ENCODE data around the gene RTKN2. TPM values are rescaled to one million over a fixed set of nuclear protein-coding genes. Genes with fewer than 3 reads are reported as not detected.

RTKN2 gene
- polyA plus RNA-seq, 1 donor from 2014 or later: 4.7 TPM

DNA sequence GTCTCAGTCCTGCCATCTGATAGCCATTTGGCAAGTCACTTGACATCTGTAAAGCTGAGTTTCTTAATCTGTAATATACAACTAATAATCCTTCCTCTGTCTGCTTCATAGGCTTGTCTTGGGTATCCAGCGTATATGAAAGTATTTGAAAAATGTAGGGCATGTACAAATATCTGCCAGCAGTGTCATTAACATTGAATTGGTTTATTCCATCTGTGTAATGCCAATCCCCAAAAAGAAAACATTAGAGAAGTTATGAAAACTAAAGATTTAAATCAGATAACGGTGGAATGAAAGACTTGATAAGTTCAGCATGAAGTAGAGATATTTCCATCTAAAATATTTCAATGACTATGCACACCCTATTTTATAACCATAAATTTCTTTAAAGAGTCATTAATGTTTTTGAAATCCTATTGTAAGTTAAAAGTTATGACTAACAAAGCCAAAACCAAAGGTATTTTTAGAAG is 9.8 kb upstream of the RTKN2 start:
- Histone ChIP-seq H2AFZ (ENCODE audit: low read depth, low read length) (no peak overlapping the region), H3K27me3 (ENCODE audit: insufficient read depth, low read depth, low read length) (no peaks in the 10 kb centered on the region), H3F3A (ENCODE audit: insufficient read depth, low read length, poor library complexity, severe bottlenecking) (no peaks in the 10 kb centered on the region), H3K27ac (ENCODE audit: low read length) (no peak overlapping the region), H3K36me3 (ENCODE audit: insufficient read depth, low read length) (no peaks in the 10 kb centered on the region), H3K4me2 (ENCODE audit: low read length) (no peak overlapping the region), H3K9me2 (ENCODE audit: insufficient read depth, low read length) (no peaks in the 10 kb centered on the region), H3K9ac (ENCODE audit: low read length) (no peak overlapping the region), H3K4me3 (ENCODE audit: low read length) (no peak overlapping the region), H3K79me2 (replicated peaks; ENCODE audit: insufficient read depth, low read length) (no peaks in the 10 kb centered on the region), H4K20me1 (ENCODE audit: insufficient read depth) (no peaks in the 10 kb centered on the region), H3K9me3 (ENCODE audit: low read length) (no peaks in the 10 kb centered on the region)
- TF ChIP-seq TAF1 (IDR thresholded peaks at IDR 0.05; ENCODE audit: low read depth) (no peak), SMC3 (conservative IDR thresholded peaks at IDR 0.05; ENCODE audit: poor library complexity) (no peak), MXI1 (conservative IDR thresholded peaks at IDR 0.05; ENCODE audit: poor library complexity, severe bottlenecking) (no peak), POLR2AphosphoS5 (IDR thresholded peaks at IDR 0.05) (no peak), RAD21 (conservative IDR thresholded peaks at IDR 0.05) (no peak), EZH2 (IDR thresholded peaks at IDR 0.05; ENCODE audit: borderline replicate concordance, insufficient read depth, low read length, poor library complexity, severe bottlenecking) (no peak), EP300 (conservative IDR thresholded peaks at IDR 0.05; ENCODE audit: poor library complexity, severe bottlenecking) (no peak)
- TF ChIP-seq, protein P1, sequence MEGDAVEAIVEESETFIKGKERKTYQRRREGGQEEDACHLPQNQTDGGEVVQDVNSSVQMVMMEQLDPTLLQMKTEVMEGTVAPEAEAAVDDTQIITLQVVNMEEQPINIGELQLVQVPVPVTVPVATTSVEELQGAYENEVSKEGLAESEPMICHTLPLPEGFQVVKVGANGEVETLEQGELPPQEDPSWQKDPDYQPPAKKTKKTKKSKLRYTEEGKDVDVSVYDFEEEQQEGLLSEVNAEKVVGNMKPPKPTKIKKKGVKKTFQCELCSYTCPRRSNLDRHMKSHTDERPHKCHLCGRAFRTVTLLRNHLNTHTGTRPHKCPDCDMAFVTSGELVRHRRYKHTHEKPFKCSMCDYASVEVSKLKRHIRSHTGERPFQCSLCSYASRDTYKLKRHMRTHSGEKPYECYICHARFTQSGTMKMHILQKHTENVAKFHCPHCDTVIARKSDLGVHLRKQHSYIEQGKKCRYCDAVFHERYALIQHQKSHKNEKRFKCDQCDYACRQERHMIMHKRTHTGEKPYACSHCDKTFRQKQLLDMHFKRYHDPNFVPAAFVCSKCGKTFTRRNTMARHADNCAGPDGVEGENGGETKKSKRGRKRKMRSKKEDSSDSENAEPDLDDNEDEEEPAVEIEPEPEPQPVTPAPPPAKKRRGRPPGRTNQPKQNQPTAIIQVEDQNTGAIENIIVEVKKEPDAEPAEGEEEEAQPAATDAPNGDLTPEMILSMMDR (IDR thresholded peaks at IDR 0.05; ENCODE audit: poor library complexity, severe bottlenecking): no peak
- TF ChIP-seq, protein P2, sequence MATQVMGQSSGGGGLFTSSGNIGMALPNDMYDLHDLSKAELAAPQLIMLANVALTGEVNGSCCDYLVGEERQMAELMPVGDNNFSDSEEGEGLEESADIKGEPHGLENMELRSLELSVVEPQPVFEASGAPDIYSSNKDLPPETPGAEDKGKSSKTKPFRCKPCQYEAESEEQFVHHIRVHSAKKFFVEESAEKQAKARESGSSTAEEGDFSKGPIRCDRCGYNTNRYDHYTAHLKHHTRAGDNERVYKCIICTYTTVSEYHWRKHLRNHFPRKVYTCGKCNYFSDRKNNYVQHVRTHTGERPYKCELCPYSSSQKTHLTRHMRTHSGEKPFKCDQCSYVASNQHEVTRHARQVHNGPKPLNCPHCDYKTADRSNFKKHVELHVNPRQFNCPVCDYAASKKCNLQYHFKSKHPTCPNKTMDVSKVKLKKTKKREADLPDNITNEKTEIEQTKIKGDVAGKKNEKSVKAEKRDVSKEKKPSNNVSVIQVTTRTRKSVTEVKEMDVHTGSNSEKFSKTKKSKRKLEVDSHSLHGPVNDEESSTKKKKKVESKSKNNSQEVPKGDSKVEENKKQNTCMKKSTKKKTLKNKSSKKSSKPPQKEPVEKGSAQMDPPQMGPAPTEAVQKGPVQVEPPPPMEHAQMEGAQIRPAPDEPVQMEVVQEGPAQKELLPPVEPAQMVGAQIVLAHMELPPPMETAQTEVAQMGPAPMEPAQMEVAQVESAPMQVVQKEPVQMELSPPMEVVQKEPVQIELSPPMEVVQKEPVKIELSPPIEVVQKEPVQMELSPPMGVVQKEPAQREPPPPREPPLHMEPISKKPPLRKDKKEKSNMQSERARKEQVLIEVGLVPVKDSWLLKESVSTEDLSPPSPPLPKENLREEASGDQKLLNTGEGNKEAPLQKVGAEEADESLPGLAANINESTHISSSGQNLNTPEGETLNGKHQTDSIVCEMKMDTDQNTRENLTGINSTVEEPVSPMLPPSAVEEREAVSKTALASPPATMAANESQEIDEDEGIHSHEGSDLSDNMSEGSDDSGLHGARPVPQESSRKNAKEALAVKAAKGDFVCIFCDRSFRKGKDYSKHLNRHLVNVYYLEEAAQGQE (IDR thresholded peaks at IDR 0.05; ENCODE audit: borderline replicate concordance): no peak

DNA sequence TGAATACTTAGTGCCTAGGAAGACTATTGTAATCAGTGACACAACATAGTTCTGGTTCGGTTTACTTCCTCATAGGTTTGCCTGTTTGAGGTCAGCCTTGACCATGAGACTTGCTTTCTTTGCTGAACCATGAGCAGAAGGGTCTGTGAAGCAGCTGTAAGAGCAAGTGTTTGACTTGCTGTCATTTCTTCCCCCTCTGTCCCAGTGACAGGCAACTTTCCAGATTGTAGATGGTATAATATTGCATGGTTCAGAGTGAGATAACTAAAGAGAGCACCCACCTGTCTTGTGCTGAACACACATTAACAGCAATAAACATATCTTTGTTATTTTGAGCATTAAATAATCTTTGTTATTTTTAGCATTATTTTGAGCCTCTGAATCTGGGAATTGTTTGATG is 9.3 kb upstream of the RTKN2 start:
- Histone ChIP-seq H2AFZ (ENCODE audit: low read depth, low read length) (no peak overlapping the region), H4K20me1 (ENCODE audit: insufficient read depth) (no peaks in the 10 kb centered on the region), H3K4me2 (ENCODE audit: low read length) (no peak overlapping the region), H3K9ac (ENCODE audit: low read length) (no peak overlapping the region), H3K4me3 (ENCODE audit: low read length) (no peak overlapping the region), H3K27me3 (ENCODE audit: insufficient read depth, low read depth, low read length) (no peaks in the 10 kb centered on the region), H3K9me3 (ENCODE audit: low read length) (no peaks in the 10 kb centered on the region), H3K36me3 (ENCODE audit: insufficient read depth, low read length) (no peaks in the 10 kb centered on the region), H3K9me2 (ENCODE audit: insufficient read depth, low read length) (no peaks in the 10 kb centered on the region), H3F3A (ENCODE audit: insufficient read depth, low read length, poor library complexity, severe bottlenecking) (no peaks in the 10 kb centered on the region), H3K27ac (ENCODE audit: low read length) (no peak overlapping the region), H3K79me2 (replicated peaks; ENCODE audit: insufficient read depth, low read length) (no peaks in the 10 kb centered on the region)
- TF ChIP-seq MXI1 (conservative IDR thresholded peaks at IDR 0.05; ENCODE audit: poor library complexity, severe bottlenecking): no peak
- TF ChIP-seq, protein P1 (IDR thresholded peaks at IDR 0.05; ENCODE audit: poor library complexity, severe bottlenecking): no peak
- TF ChIP-seq SMC3 (conservative IDR thresholded peaks at IDR 0.05; ENCODE audit: poor library complexity): no peak
- TF ChIP-seq, protein P2 (IDR thresholded peaks at IDR 0.05; ENCODE audit: borderline replicate concordance): no peak
- no peak for TF ChIP-seq RAD21 (conservative IDR thresholded peaks at IDR 0.05)
- TF ChIP-seq POLR2AphosphoS5 (IDR thresholded peaks at IDR 0.05): no peak
- no peak for TF ChIP-seq TAF1 (IDR thresholded peaks at IDR 0.05; ENCODE audit: low read depth)
- TF ChIP-seq EZH2 (IDR thresholded peaks at IDR 0.05; ENCODE audit: borderline replicate concordance, insufficient read depth, low read length, poor library complexity, severe bottlenecking): no peak

All from neural cell (in vitro differentiated cells).